HEK293 (cell line): Measurements from ENCODE around the gene RASL12.

Source experiments
- CTCF ChIP-seq: fragments of 450-650 bp; formaldehyde crosslinking; IDR thresholded peaks from 2 replicates; pipeline ENCODE4 v1.5.1; 2016; ENCODE audit warnings: missing biosample characterization, missing genetic modification characterization
- PBX3 ChIP-seq: sonication (generic); formaldehyde crosslinking; IDR thresholded peaks from 2 replicates; pipeline ENCODE4 v1.8.1; 2022; ENCODE audit warnings: mild to moderate bottlenecking, moderate library complexity, missing genetic modification reagents

GRCh38 chr15:65029736-65030208, 38.0 kb downstream of the RASL12 start:
- TF ChIP-seq CTCF (tag by site-specific recombination) (no peak), PBX3 (CRISPR knock-in tag) (no peak)
